ENCODE data around the gene SLC8A1. TPM values are rescaled to one million over a fixed set of nuclear protein-coding genes. Genes with fewer than 3 reads are reported as not detected.

The SLC8A1 gene
- total RNA-seq, 1 donor from 2014 or later = 1.9 TPM

DNA sequence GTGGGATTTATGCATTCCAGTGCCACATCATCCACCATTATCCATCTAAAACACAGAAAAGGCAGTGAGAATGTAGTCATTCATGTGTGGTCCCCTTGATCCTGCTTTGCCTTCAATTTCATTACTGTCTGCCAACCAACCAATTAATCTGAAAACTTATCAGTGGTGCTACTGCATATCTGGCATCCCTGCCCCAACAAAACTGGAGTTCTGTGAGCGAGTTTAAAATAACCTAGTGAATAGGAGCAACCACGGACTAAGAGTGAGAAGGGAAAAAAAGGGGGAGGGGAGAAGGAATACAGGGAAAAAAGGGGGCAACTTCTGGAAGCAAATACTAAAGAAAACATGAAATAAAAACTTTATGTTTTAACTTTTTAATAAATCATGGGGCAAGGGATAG, 42.2 kb downstream of the SLC8A1 start:
- Mint-ChIP-seq H3K9me3 (ENCODE audit: unreplicated experiment) (no peaks in the 10 kb centered on the region), H3K4me3 (ENCODE audit: unreplicated experiment) (no peak overlapping the region), H3K27ac (ENCODE audit: unreplicated experiment) (no peak overlapping the region), H3K27me3 (ENCODE audit: unreplicated experiment) (peaks cover 2% of the 10 kb centered on the region), H3K4me1 (ENCODE audit: low read depth, unreplicated experiment) (no peaks in the 10 kb centered on the region), H3K36me3 (ENCODE audit: unreplicated experiment) (no peaks in the 10 kb centered on the region)
- TF ChIP-seq, protein P1, sequence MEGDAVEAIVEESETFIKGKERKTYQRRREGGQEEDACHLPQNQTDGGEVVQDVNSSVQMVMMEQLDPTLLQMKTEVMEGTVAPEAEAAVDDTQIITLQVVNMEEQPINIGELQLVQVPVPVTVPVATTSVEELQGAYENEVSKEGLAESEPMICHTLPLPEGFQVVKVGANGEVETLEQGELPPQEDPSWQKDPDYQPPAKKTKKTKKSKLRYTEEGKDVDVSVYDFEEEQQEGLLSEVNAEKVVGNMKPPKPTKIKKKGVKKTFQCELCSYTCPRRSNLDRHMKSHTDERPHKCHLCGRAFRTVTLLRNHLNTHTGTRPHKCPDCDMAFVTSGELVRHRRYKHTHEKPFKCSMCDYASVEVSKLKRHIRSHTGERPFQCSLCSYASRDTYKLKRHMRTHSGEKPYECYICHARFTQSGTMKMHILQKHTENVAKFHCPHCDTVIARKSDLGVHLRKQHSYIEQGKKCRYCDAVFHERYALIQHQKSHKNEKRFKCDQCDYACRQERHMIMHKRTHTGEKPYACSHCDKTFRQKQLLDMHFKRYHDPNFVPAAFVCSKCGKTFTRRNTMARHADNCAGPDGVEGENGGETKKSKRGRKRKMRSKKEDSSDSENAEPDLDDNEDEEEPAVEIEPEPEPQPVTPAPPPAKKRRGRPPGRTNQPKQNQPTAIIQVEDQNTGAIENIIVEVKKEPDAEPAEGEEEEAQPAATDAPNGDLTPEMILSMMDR (IDR thresholded peaks at IDR 0.05; ENCODE audit: partially characterized antibody, unreplicated experiment) = no peak
- DNase-seq = no peak

DNA sequence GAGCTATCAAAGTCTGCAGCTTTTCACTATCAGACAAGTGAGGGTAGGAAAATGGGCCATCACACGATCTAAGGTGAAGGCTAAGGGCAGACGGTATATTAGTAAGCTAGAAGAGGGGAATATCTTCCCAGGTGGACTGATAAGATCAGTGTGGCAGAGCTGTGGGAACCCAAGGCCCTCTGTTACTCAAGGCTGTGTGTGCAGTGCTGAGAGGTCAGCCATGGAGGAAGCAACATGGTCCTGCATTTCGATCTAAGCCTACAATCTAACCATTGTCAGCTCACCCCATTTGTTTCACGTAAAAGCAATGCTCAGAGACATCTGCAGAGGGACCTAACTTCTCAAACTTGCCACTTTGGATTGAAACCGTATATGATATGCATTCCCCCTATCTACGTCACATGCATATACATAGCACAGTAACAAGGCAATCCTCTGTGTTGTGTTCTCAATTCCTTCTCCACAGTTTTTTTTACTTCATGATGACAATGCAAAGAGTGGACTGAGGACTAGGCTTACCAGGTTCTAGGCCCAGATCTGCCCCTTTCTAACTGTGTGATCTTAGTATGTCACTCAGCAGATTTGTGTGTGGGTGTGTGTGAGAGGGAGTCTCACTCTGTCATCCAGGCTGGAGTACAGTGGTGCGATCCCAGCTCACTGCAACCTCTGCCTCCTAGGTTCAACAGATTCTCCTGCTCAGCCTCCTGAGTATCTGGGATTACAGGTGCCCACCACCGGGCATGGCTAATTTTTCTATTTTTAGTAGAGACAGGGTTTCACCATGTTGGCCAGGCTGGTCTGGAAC, 45.2 kb downstream of the SLC8A1 start:
- Mint-ChIP-seq H3K4me3 (ENCODE audit: unreplicated experiment) (no peak overlapping the region), H3K9me3 (ENCODE audit: unreplicated experiment) (no peaks in the 10 kb centered on the region), H3K36me3 (ENCODE audit: unreplicated experiment) (no peaks in the 10 kb centered on the region), H3K4me1 (ENCODE audit: low read depth, unreplicated experiment) (no peaks in the 10 kb centered on the region), H3K27me3 (ENCODE audit: unreplicated experiment) (peaks cover 2% of the 10 kb centered on the region), H3K27ac (ENCODE audit: unreplicated experiment) (no peak overlapping the region)
- no peak for DNase-seq
- TF ChIP-seq, protein P1 (IDR thresholded peaks at IDR 0.05; ENCODE audit: partially characterized antibody, unreplicated experiment) = no peak

DNA sequence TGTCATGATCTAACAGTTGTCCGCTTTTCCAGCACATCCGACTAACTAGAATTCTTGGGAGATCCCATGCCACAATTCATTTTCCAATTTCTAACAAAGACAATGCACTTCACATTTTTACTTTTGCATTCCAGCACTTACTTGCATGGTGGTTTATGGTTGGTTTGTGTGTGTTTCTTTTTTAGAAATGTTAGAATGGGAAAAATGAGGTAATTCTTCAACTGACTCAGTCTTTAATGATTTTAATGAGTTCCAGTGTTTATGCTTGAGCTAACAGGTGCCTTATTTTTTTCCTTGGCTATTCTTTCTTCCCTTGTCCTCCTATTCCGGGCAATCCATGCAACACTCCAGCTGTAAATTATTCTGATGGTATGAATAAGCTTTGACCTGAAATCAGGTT, 46.4 kb downstream of the SLC8A1 start:
- no peak overlapping the region for H3K27ac Mint-ChIP-seq (ENCODE audit: unreplicated experiment)
- H3K36me3 Mint-ChIP-seq (ENCODE audit: unreplicated experiment) = no peaks in the 10 kb centered on the region
- H3K27me3 Mint-ChIP-seq (ENCODE audit: unreplicated experiment) = peaks cover 2% of the 10 kb centered on the region
- TF ChIP-seq, protein P1 (IDR thresholded peaks at IDR 0.05; ENCODE audit: partially characterized antibody, unreplicated experiment) = no peak
- H3K4me3 Mint-ChIP-seq (ENCODE audit: unreplicated experiment) = no peak overlapping the region
- H3K9me3 Mint-ChIP-seq (ENCODE audit: unreplicated experiment) = no peaks in the 10 kb centered on the region
- no peaks in the 10 kb centered on the region for H3K4me1 Mint-ChIP-seq (ENCODE audit: low read depth, unreplicated experiment)
- no peak for DNase-seq

DNA sequence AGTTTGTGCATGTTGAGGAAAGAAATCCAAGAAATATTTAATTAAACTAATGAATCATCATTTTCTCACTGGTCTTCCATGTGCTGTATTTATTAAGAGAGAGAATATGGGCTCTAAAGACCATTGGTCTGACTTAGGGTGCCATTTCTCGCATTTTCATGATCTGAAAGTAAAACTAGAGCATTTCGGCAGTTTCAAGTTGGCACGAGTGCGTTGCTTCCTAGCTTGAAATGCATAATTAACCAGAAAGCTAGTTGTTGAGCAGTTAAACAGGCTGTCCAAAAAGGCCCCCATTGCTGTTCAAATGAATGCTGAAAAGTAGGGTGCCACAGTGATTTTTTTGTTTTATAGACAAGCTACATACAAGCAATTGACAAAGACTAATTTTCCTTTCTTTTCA, 47.4 kb downstream of the SLC8A1 start:
- Mint-ChIP-seq H3K9me3 (ENCODE audit: unreplicated experiment) (no peaks in the 10 kb centered on the region), H3K27me3 (ENCODE audit: unreplicated experiment) (peaks cover 2% of the 10 kb centered on the region), H3K4me3 (ENCODE audit: unreplicated experiment) (no peak overlapping the region), H3K36me3 (ENCODE audit: unreplicated experiment) (no peaks in the 10 kb centered on the region), H3K27ac (ENCODE audit: unreplicated experiment) (no peak overlapping the region), H3K4me1 (ENCODE audit: low read depth, unreplicated experiment) (no peaks in the 10 kb centered on the region)
- DNase-seq = no peak
- TF ChIP-seq, protein P1 (IDR thresholded peaks at IDR 0.05; ENCODE audit: partially characterized antibody, unreplicated experiment) = no peak

DNA sequence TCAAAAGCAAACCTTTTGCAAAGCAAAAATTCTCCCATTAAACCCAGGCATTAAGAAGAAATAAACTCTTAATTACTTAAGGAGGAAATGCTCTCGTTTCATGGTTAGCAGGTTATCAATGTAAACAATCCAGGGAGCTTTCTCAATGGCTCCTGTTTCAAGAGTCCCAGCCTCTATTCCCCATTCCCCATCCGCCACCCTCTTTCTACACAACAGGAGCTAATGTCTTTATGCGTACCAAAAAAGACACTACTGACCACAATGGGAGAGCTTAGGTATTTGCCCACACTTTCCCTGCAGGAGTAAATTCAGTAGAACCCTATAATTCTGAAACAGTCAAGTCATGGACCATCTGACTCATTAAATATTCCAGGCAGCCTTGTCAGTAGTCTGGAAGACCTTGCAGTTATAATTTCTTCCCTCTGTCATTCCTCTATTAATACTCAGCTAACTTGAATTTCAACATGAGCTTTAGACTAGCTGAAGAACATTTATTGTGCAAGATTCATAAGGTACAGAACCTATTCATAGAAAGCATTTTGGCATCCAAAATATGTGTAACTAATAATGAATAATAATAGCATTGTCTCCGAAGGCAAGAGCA, 48.6 kb downstream of the SLC8A1 start:
- Mint-ChIP-seq H3K4me1 (ENCODE audit: low read depth, unreplicated experiment) (no peaks in the 10 kb centered on the region), H3K9me3 (ENCODE audit: unreplicated experiment) (no peaks in the 10 kb centered on the region), H3K27ac (ENCODE audit: unreplicated experiment) (no peak overlapping the region), H3K36me3 (ENCODE audit: unreplicated experiment) (no peaks in the 10 kb centered on the region), H3K4me3 (ENCODE audit: unreplicated experiment) (no peak overlapping the region), H3K27me3 (ENCODE audit: unreplicated experiment) (no peaks in the 10 kb centered on the region)
- DNase-seq = no peak
- TF ChIP-seq, protein P1 (IDR thresholded peaks at IDR 0.05; ENCODE audit: partially characterized antibody, unreplicated experiment) = no peak
